Natural killer cell (primary cell): ENCODE data around the gene MYO1F. TPM values are rescaled to one million over a fixed set of nuclear protein-coding genes. Genes with fewer than 3 reads are reported as not detected.

Experiments
- ATAC-seq, 3 donors: fragments of 150-1000 bp in 2 of 3; fragments of 200-7000 bp in 1 of 3; cut with Tn5 transposase; 1 replicate in 1 of 3; 2 replicates in 2 of 3; pipeline ENCODE4 v1.10.0; 2021; ENCODE audit warnings: mild to moderate bottlenecking in 2 of 3, moderate library complexity in 2 of 3
- DNase-seq, 2 donors: peaks; one replicate each; pipeline versions ENCODE4 v3.0.0 to v3.0.0-alpha.2; 2013 to 2021; ENCODE audit warnings: mixed read lengths in 1 of 2
- H3K27ac ChIP-seq: one replicate; pipeline ENCODE4 v1.5.1; 2013; ENCODE audit warnings: mild to moderate bottlenecking, low read length
- H3K27me3 ChIP-seq: one replicate; pipeline ENCODE4 v1.6.1; 2013; ENCODE audit warnings: low read length; ENCODE audit not compliant: control insufficient read depth, insufficient read depth
- H3K36me3 ChIP-seq: one replicate; pipeline ENCODE4 v1.6.1; 2013; ENCODE audit warnings: low read length; ENCODE audit not compliant: control insufficient read depth, insufficient read depth
- H3K4me1 ChIP-seq: one replicate; pipeline ENCODE4 v1.6.1; 2013; ENCODE audit warnings: low read length; ENCODE audit not compliant: control insufficient read depth, insufficient read depth
- H3K4me3 ChIP-seq: one replicate; pipeline ENCODE4 v1.5.1; 2013; ENCODE audit warnings: low read length
- H3K9me3 ChIP-seq: one replicate; pipeline ENCODE4 v1.6.1; 2013; ENCODE audit warnings: low read length; ENCODE audit not compliant: control insufficient read depth, insufficient read depth
- H3K27ac Mint-ChIP-seq, 2 donors: one replicate each; pipeline ENCODE4 v1.8.0; 2022; ENCODE audit warnings: mild to moderate bottlenecking in 2 of 2, mixed read lengths in 2 of 2, moderate library complexity in 1 of 2
- H3K27me3 Mint-ChIP-seq, 2 donors: one replicate each; pipeline ENCODE4 v1.8.0; 2022; ENCODE audit warnings: low read depth in 2 of 2, mixed read lengths in 2 of 2
- H3K36me3 Mint-ChIP-seq: one replicate; pipeline ENCODE4 v1.8.0; 2022; ENCODE audit warnings: mixed read lengths
- H3K4me1 Mint-ChIP-seq, 2 donors: one replicate each; pipeline ENCODE4 v1.8.0; 2022; ENCODE audit warnings: mixed read lengths in 2 of 2
- H3K4me3 Mint-ChIP-seq: one replicate; pipeline ENCODE4 v1.8.0; 2022; ENCODE audit warnings: mild to moderate bottlenecking, moderate library complexity, mixed read lengths
- H3K9me3 Mint-ChIP-seq, 2 donors: one replicate each; pipeline ENCODE4 v1.8.0; 2022; ENCODE audit warnings: mixed read lengths in 2 of 2
- CTCF ChIP-seq: fragments of 200-600 bp; IDR thresholded peaks from one replicate; pipeline ENCODE4 v1.8.0; 2022; ENCODE audit warnings: antibody characterized with exemption
- WGBS: methylation state at CpG from one replicate; pipeline ENCODE4 v1.1.7; 2013; ENCODE audit warnings: missing lambda C conversion rate; ENCODE audit not compliant: insufficient coverage; 5-methylcytosine and 5-hydroxymethylcytosine counted together
- intact Hi-C: fragments of 100-400 bp; cut with micrococcal nuclease; formaldehyde crosslinking; loops from one replicate; pipeline ENCODE4 v1.14.2; 2022
- total RNA-seq, 4 donors: library from RNA; stranded (reverse); fragments of 120-200 nt in 1 of 4; gene quantifications; one replicate each; pipeline versions ENCODE4 v1.2.3 to v1.2.4, GENCODE V29; 2013 to 2022

MYO1F gene
- total RNA-seq, 3 donors from 2014 or later (not counting 1 experiment from before 2014, with no cell fraction given): 971 to 1,223 (median 1,014) TPM

GRCh38 chr19:8585894-8586750, 8.9 kb upstream of the MYO1F start:
- Mint-ChIP-seq H3K27me3 (no peaks in the 10 kb centered on the region), H3K9me3 (no peaks in the 10 kb centered on the region), H3K4me1 (no peaks in the 10 kb centered on the region), H3K27ac (no peak overlapping the region), H3K36me3 (no peaks in the 10 kb centered on the region), H3K4me3 (no peak overlapping the region)
- TF ChIP-seq CTCF: no peak
- H3K36me3 ChIP-seq: peaks cover 2% of the 10 kb centered on the region
- H3K4me3 ChIP-seq: no peak overlapping the region
- no peaks in the 10 kb centered on the region for H3K27me3 ChIP-seq
- no peak overlapping the region for H3K27ac ChIP-seq
- WGBS: 92% methylated on average over 34 of the region's 34 CpGs
- ATAC-seq (peak in 2 of 3 donors; percentile 46 to 48), DNase-seq (peak in 1 of 2 donors; percentile 74)
- H3K4me1 ChIP-seq: peaks cover 2% of the 10 kb centered on the region
- H3K9me3 ChIP-seq: no peaks in the 10 kb centered on the region
- intact Hi-C loops: no loop called here

DNA sequence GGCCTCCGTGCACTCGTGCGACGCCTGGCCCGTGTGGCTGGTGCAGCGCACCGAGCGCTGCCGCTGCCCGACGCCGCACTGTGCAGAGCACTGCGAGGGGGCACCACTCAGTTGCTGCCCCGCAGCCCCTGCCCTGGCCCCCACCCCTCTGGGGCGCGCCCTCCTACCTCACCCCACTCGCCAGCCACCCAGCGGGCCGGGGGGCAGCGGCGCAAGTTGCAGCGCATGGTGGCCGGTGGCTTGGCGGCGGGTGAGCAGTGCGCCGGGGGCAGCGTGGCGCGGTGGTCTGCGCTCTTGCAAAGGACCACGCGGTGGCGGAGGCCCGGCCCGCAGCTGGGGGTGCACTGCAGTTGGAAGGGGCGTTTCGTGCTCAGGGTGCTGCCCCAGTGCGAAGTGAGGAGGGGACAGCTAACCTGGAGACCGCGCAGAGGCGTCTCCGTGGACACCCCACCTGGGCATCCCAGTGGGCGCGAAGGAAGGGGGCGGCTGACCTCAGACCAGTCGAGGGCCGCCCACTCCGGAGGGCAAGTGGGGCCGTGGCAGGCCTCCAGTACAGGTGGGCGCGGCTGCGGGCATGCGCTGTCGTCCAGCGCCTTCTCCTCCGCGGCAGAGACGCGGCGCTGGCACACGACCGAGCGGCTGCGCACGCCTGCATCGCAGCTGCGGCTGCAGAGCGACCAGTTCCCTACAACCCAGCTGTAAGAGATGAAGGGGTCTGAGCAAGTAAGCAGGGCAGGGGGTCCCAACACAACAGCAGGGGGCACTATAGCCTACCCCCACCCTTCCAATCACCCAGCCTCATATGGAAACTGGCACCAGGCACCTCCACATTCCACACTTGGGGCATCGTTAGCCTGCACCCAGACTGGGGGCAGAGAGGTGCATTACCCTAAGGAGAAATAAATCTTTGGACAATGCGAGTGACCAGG, 8.0 kb upstream of the MYO1F start:
- 96% methylated on average over 71 of the region's 71 CpGs for WGBS
- H3K36me3 Mint-ChIP-seq: no peaks in the 10 kb centered on the region
- no peak overlapping the region for H3K4me3 Mint-ChIP-seq

DNA sequence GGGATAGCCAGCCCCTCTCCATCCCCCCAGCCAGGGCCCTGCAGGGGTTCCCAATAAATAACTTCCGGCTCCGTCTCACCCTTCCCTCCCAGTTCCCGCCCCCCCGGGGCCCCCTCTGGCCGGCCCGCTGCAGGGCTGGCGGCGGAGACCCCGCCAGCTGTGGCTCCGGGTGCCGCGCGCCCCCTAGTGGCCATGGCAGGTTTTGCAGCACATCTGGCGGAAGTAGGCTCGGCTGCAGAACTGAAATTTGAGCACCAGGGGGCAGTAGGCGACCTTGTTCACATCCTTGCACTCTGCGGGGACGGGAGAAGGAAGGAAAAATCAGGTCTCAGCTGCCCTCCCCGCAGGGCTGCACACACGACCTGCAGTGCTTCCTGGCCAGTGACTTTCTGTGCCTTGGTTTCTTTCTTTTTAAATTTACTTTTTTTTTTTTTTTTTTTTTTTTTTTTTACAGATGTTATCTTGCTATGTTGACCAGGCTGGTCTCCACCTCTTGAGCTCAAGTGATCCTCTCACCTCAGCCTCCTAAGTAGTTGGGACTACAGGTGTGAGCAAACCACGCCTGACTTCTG, 3.6 kb upstream of the MYO1F start:
- H3K27ac ChIP-seq: no peak overlapping the region

More for the DNA sequence above, 8.0 kb upstream of the MYO1F start:
- DNase-seq (no peak), ATAC-seq (no peak)
- Histone ChIP-seq H3K4me1 (peaks cover 11% of the 10 kb centered on the region), H3K27me3 (no peaks in the 10 kb centered on the region), H3K36me3 (peaks cover 2% of the 10 kb centered on the region), H3K27ac (no peak overlapping the region), H3K4me3 (no peak overlapping the region), H3K9me3 (no peaks in the 10 kb centered on the region)
- no peak overlapping the region for H3K27ac Mint-ChIP-seq
- intact Hi-C loops: loop anchor here (5.0 kb wide), 2 partner anchors 32 to 233 kb away; no protein-coding TSS in a partner anchor
- TF ChIP-seq CTCF: no peak
- no peaks in the 10 kb centered on the region for H3K9me3 Mint-ChIP-seq
- no peaks in the 10 kb centered on the region for H3K27me3 Mint-ChIP-seq
- H3K4me1 Mint-ChIP-seq: no peaks in the 10 kb centered on the region

More for the DNA sequence above, 3.6 kb upstream of the MYO1F start:
- ATAC-seq (peak; percentile 72 to 89 (median 77)), DNase-seq (peak; percentile 90 to 93)
- no peaks in the 10 kb centered on the region for H3K36me3 ChIP-seq
- H3K4me1 Mint-ChIP-seq: peaks cover 20 to 32% of the 10 kb centered on the region in 2 donors
- under 1% methylated on average over 18 of the region's 21 CpGs for WGBS
- H3K4me3 Mint-ChIP-seq: peak overlapping the region; percentile 9
- H3K4me3 ChIP-seq: no peak overlapping the region
- peaks cover 42% of the 10 kb centered on the region for H3K4me1 ChIP-seq
- H3K36me3 Mint-ChIP-seq: no peaks in the 10 kb centered on the region
- intact Hi-C loops: loop anchor here (1.0 to 5.0 kb wide), 4 partner anchors 37 to 228 kb away; no protein-coding TSS in a partner anchor
- no peak overlapping the region for H3K27ac Mint-ChIP-seq
- no peaks in the 10 kb centered on the region for H3K27me3 Mint-ChIP-seq
- H3K27me3 ChIP-seq: no peaks in the 10 kb centered on the region
- no peaks in the 10 kb centered on the region for H3K9me3 Mint-ChIP-seq
- TF ChIP-seq CTCF: peak; percentile 100
- no peaks in the 10 kb centered on the region for H3K9me3 ChIP-seq
